ENCODE data around the gene HDHD5. TPM values are rescaled to one million over a fixed set of nuclear protein-coding genes. Genes with fewer than 3 reads are reported as not detected.

Gene HDHD5
- total RNA-seq, 1 experiment from 2014 or later, result 37.2 TPM

DNA sequence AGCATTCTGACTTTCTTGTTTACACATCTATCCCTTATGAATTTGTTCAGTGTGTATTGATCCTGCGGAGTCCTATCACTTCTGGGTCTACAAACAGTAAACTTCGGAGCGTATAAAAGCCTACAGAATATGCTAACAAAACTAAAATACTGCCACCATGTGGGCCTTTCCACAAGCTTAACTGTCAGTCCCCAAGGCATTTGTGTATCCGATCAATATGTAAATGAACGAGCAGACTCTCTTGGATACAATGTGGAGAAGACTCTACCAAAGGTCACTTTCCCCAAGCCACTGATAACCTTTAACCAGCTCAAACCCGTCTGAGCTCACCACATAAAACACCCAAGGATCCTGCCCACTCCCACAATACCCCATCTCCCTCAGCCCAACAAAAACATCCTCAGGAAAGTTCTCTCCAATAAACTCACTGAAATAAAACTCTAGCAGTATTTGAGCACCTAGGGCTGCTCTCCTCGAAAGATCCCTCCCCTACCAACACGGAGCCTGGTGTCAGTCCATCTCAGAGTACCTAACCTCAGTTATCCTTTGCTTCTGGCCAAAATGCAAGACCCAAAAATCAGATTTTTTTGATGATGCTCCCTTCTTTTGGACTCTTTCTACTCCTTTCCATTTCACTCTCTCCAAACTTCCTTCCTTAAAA lies 42.3 kb upstream of the HDHD5 start:
- ATAC-seq, result no peak

DNA sequence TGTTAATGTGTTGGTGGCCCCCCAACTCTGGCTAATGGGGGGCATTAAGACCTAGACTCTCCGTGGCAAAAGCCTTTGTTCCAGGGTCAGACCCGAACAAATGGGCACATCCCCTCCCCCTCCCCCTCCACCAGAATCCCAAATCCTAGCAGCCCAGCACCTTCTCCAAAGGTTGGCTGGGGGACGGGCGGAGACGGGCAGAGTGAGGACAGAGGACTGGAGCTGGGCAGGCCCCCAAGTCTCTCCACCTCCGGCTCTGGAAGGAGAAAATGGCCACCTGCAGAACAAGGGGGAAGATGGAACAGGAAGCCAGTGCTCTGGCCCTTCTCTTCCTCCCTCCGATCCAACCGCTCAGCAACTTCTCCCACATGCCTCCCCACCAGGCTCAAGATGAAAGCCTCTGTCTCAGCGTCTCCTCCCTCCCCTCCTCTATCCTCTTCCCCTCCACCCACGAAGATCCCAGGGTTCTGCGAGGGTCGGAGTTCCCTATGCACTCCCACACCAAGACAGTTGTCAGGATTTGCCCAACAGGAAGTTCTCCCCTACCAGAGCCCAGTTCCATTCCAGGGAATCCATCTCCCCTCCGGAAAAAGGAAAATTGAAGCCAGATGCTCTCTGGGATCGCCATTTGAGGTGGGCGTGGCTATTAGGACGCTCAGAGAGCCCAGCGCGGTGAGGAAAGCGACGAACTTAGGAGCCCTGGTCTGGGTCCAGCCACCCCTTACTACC lies 40.1 kb upstream of the HDHD5 start:
- intact Hi-C loops (cut with micrococcal nuclease; ENCODE audit: unreplicated experiment), result no loop called here
- in situ Hi-C loops (cut with HindIII; ENCODE audit: low pct_unique_long_range_greater_than_20kb, low sequenced_read_pairs), result no loop called here
- H3K9me3 ChIP-seq (ENCODE audit: control insufficient read depth, insufficient read depth, low read depth, low read length), result no peaks in the 10 kb centered on the region
- no peaks in the 10 kb centered on the region for H3K36me3 ChIP-seq (ENCODE audit: control insufficient read depth, insufficient read depth, low read length)
- TF ChIP-seq, protein P1, sequence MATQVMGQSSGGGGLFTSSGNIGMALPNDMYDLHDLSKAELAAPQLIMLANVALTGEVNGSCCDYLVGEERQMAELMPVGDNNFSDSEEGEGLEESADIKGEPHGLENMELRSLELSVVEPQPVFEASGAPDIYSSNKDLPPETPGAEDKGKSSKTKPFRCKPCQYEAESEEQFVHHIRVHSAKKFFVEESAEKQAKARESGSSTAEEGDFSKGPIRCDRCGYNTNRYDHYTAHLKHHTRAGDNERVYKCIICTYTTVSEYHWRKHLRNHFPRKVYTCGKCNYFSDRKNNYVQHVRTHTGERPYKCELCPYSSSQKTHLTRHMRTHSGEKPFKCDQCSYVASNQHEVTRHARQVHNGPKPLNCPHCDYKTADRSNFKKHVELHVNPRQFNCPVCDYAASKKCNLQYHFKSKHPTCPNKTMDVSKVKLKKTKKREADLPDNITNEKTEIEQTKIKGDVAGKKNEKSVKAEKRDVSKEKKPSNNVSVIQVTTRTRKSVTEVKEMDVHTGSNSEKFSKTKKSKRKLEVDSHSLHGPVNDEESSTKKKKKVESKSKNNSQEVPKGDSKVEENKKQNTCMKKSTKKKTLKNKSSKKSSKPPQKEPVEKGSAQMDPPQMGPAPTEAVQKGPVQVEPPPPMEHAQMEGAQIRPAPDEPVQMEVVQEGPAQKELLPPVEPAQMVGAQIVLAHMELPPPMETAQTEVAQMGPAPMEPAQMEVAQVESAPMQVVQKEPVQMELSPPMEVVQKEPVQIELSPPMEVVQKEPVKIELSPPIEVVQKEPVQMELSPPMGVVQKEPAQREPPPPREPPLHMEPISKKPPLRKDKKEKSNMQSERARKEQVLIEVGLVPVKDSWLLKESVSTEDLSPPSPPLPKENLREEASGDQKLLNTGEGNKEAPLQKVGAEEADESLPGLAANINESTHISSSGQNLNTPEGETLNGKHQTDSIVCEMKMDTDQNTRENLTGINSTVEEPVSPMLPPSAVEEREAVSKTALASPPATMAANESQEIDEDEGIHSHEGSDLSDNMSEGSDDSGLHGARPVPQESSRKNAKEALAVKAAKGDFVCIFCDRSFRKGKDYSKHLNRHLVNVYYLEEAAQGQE (IDR thresholded peaks at IDR 0.05; ENCODE audit: insufficient read depth in 1 of 2, low read depth in 2 of 2, low read length in 1 of 2), result no peak
- TF ChIP-seq, protein P2, sequence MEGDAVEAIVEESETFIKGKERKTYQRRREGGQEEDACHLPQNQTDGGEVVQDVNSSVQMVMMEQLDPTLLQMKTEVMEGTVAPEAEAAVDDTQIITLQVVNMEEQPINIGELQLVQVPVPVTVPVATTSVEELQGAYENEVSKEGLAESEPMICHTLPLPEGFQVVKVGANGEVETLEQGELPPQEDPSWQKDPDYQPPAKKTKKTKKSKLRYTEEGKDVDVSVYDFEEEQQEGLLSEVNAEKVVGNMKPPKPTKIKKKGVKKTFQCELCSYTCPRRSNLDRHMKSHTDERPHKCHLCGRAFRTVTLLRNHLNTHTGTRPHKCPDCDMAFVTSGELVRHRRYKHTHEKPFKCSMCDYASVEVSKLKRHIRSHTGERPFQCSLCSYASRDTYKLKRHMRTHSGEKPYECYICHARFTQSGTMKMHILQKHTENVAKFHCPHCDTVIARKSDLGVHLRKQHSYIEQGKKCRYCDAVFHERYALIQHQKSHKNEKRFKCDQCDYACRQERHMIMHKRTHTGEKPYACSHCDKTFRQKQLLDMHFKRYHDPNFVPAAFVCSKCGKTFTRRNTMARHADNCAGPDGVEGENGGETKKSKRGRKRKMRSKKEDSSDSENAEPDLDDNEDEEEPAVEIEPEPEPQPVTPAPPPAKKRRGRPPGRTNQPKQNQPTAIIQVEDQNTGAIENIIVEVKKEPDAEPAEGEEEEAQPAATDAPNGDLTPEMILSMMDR (IDR thresholded peaks at IDR 0.05), result no peak
- TF ChIP-seq TCF7L2 (IDR thresholded peaks at IDR 0.05; ENCODE audit: low read depth, low read length) (no peak), SIN3A (IDR thresholded peaks at IDR 0.05; ENCODE audit: borderline replicate concordance, insufficient read depth, low read depth, low read length) (no peak), POLR2AphosphoS5 (IDR thresholded peaks at IDR 0.05; ENCODE audit: low read depth, low read length) (no peak)
- BruUV-seq (replicated peaks), result no TSS peak
- H3K27ac ChIP-seq (ENCODE audit: low read length), result no peak overlapping the region
- CTCF ChIA-PET, result no interaction called here
- ATAC-seq (no peak), DNase-seq (ENCODE audit: low read depth, low spot score) (no peak)
- POLR2A ChIA-PET, result no interaction called here
- no peaks in the 10 kb centered on the region for H3K27me3 ChIP-seq (ENCODE audit: control insufficient read depth, insufficient read depth, low read length)
- no peaks in the 10 kb centered on the region for H3K4me1 ChIP-seq (ENCODE audit: control insufficient read depth, insufficient read depth, low read length)
- no peak overlapping the region for H3K4me3 ChIP-seq (ENCODE audit: low read depth in 2 of 2, low read length in 2 of 2)

More for the DNA sequence above, 42.3 kb upstream of the HDHD5 start:
- Histone ChIP-seq H3K27me3 (ENCODE audit: control insufficient read depth, insufficient read depth, low read length) (no peaks in the 10 kb centered on the region), H3K9me3 (ENCODE audit: control insufficient read depth, insufficient read depth, low read depth, low read length) (no peaks in the 10 kb centered on the region), H3K4me3 (ENCODE audit: low read depth in 2 of 2, low read length in 2 of 2) (no peak overlapping the region), H3K4me1 (ENCODE audit: control insufficient read depth, insufficient read depth, low read length) (no peaks in the 10 kb centered on the region), H3K36me3 (ENCODE audit: control insufficient read depth, insufficient read depth, low read length) (no peaks in the 10 kb centered on the region), H3K27ac (ENCODE audit: low read length) (no peak overlapping the region)
- DNase-seq (ENCODE audit: low read depth, low spot score), result no peak
- POLR2A ChIA-PET, result no interaction called here
- TF ChIP-seq, protein P1 (IDR thresholded peaks at IDR 0.05; ENCODE audit: insufficient read depth in 1 of 2, low read depth in 2 of 2, low read length in 1 of 2), result no peak
- TF ChIP-seq SIN3A (IDR thresholded peaks at IDR 0.05; ENCODE audit: borderline replicate concordance, insufficient read depth, low read depth, low read length), result no peak
- CTCF ChIA-PET, result interaction anchor here (0.7 kb wide), 1 partner anchor 388 kb away, joined by 3 read pairs; no protein-coding TSS in a partner anchor
- no TSS peak for BruUV-seq (replicated peaks)
- in situ Hi-C loops (cut with HindIII; ENCODE audit: low pct_unique_long_range_greater_than_20kb, low sequenced_read_pairs) (no loop called here), intact Hi-C loops (cut with micrococcal nuclease; ENCODE audit: unreplicated experiment) (no loop called here)

Data from Panc1 (cell line).